Neural cell (in vitro differentiated cells): ENCODE measurements around the gene CPT1A.

ENCODE experiments used
- CTCF ChIP-seq: fragments of 450-650 bp; IDR thresholded peaks from 2 replicates; pipeline ENCODE4 v1.5.1; 2014; ENCODE audit warnings: antibody characterized with exemption, mild to moderate bottlenecking, moderate library complexity; ENCODE audit not compliant: poor library complexity, severe bottlenecking
- EZH2 ChIP-seq: fragments of 200-600, 300-800 bp; shearing (Covaris generic), sonication (generic); IDR thresholded peaks from 2 replicates; pipeline ENCODE4 v1.6.1; 2014; ENCODE audit warnings: antibody characterized with exemption, low read length, borderline replicate concordance, mild to moderate bottlenecking; ENCODE audit not compliant: insufficient read depth, poor library complexity, severe bottlenecking
- POLR2AphosphoS5 ChIP-seq: IDR thresholded peaks from 2 replicates; pipeline ENCODE4 v1.6.1; 2012

- TF ChIP-seq EZH2 = no peak
- no peak for TF ChIP-seq CTCF
- TF ChIP-seq POLR2AphosphoS5 = no peak
Observed at GRCh38 chr11:68878022-68878421, 36.3 kb upstream of the CPT1A start.
